Stimulated activated effector memory CD8-positive, alpha-beta T cell treated with anti-CD3 and anti-CD28 coated beads, Interleukin-12 subunit alpha, Interleukin-12 subunit beta, amount 100 ng/mL, for 72 hours (primary cell): Measurements from ENCODE around the gene VIL1.

Experiments used
- ATAC-seq: fragments of 150-1000 bp; cut with Tn5 transposase; 2 replicates; pipeline ENCODE4 v1.10.0; 2021
- DNase-seq, 2 donors: peaks; one replicate each; pipeline ENCODE4 v3.0.0; 2021 to 2022; ENCODE audit warnings: low spot score in 2 of 2
- H3K27ac Mint-ChIP-seq: one replicate; pipeline ENCODE4 v1.8.0; 2022; ENCODE audit warnings: mild to moderate bottlenecking, mixed read lengths
- H3K36me3 Mint-ChIP-seq: one replicate; pipeline ENCODE4 v1.8.0; 2022; ENCODE audit warnings: mild to moderate bottlenecking, mixed read lengths
- H3K4me1 Mint-ChIP-seq: one replicate; pipeline ENCODE4 v1.8.0; 2022; ENCODE audit warnings: mixed read lengths
- H3K4me3 Mint-ChIP-seq: one replicate; pipeline ENCODE4 v1.8.0; 2022; ENCODE audit warnings: mild to moderate bottlenecking, mixed read lengths
- H3K9me3 Mint-ChIP-seq: one replicate; pipeline ENCODE4 v1.8.0; 2022; ENCODE audit warnings: mixed read lengths

Gene VIL1

GRCh38 chr2:218437969-218438368, 19.0 kb downstream of the VIL1 start:
- H3K36me3 Mint-ChIP-seq, result peaks cover 5% of the 10 kb centered on the region
- no peak for ATAC-seq
- no peak overlapping the region for H3K27ac Mint-ChIP-seq

GRCh38 chr2:218438596-218438995, 19.7 kb downstream of the VIL1 start:
- DNase-seq (no peak), ATAC-seq (no peak)
- Mint-ChIP-seq H3K9me3 (no peaks in the 10 kb centered on the region), H3K4me3 (no peak overlapping the region), H3K36me3 (peaks cover 5% of the 10 kb centered on the region), H3K4me1 (peaks cover 10% of the 10 kb centered on the region), H3K27ac (no peak overlapping the region)

More at GRCh38 chr2:218437969-218438368, 19.0 kb downstream of the VIL1 start:
- DNase-seq, result no peak
- Mint-ChIP-seq H3K9me3 (no peaks in the 10 kb centered on the region), H3K4me1 (peaks cover 10% of the 10 kb centered on the region), H3K4me3 (no peak overlapping the region)

DNA sequence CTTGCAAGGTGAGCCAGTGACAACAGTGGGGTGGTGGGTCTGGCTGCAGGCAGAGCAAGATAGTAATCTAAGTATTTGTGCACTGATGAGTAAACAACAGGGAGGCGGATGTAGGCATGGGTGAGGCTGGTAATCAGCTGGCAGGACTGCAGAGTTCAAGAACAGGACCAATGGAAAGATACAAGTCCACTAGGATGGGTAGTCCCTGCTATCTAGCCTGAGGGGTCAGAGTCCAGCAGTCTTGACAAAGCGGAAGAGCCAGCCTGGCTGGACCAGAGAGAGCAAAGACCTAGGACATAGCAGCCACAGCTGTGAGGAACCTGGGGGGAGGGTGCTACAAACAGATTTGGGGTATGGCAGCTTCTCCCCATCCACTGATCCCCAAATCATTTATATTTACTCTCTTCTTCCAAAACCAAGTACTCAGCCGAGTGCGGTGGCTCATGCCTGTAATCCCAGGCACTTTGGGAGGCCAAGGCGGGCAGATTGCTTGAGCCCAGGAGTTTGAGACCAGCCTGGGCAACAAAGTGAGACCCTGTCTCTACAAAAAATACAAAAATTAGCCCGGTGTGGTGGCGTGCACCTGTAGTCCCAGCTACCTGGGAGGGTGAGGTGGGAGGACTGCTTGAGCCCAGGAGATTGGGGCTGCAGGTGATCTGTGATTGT, 25.9 kb downstream of the VIL1 start:
- peak overlapping the region; percentile 13 for H3K27ac Mint-ChIP-seq
- DNase-seq, result no peak
- ATAC-seq, result no peak
- H3K36me3 Mint-ChIP-seq, result peaks cover 38% of the 10 kb centered on the region
- H3K9me3 Mint-ChIP-seq, result no peaks in the 10 kb centered on the region
- peaks cover 4% of the 10 kb centered on the region for H3K4me1 Mint-ChIP-seq
- H3K4me3 Mint-ChIP-seq, result no peak overlapping the region

DNA sequence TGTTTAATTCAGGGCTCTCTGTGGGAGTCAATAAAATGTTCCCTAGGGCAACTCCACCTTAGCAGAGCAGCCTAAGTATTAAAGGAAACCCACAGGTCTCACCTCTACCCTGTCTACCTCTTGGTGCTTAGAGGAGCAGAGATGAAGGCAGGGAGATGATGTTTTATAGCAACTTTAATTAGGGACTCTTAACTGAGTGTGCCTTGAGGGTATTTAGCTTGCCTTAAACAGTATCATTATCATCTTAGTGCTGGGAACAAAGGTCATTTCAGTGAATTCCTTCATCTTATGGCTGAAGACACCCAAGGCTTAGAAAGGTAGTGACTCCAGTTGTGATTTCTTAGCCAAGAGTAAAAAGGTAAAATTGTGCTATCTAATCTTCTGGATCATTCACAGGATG, 26.7 kb downstream of the VIL1 start:
- Mint-ChIP-seq H3K4me3 (no peak overlapping the region), H3K4me1 (peaks cover 2% of the 10 kb centered on the region), H3K9me3 (no peaks in the 10 kb centered on the region), H3K27ac (peak overlapping the region; percentile 13), H3K36me3 (peaks cover 46% of the 10 kb centered on the region)
- no peak for ATAC-seq
- DNase-seq, result no peak

DNA sequence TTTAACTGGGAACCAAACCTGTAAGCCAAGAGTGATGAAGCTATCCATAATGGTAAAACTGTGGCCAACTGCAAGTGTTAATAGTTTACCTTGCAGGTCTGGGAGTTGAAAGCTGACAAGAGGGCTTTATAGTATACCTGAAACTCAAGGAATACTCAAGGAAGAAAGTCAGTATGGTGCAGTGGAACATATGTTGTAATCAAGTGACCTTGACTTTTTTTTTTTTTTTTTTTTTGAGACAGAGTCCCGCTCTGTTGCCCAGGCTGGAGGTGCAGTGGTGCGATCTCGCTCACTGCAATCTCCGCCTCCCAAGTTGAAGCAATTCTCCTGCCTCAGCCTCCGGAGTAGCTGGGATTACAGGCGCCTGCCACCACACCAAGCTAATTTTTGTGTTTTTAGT, 27.6 kb downstream of the VIL1 start:
- no peaks in the 10 kb centered on the region for H3K4me1 Mint-ChIP-seq
- no peaks in the 10 kb centered on the region for H3K9me3 Mint-ChIP-seq
- ATAC-seq (no peak), DNase-seq (no peak)
- peaks cover 52% of the 10 kb centered on the region for H3K36me3 Mint-ChIP-seq
- H3K27ac Mint-ChIP-seq, result no peak overlapping the region
- H3K4me3 Mint-ChIP-seq, result no peak overlapping the region

- no peaks in the 10 kb centered on the region for H3K4me1 Mint-ChIP-seq
- H3K36me3 Mint-ChIP-seq, result peaks cover 56% of the 10 kb centered on the region
- H3K4me3 Mint-ChIP-seq, result no peak overlapping the region
- no peak overlapping the region for H3K27ac Mint-ChIP-seq
- ATAC-seq (no peak), DNase-seq (no peak)
- no peaks in the 10 kb centered on the region for H3K9me3 Mint-ChIP-seq
Measured at GRCh38 chr2:218447072-218447471, 28.1 kb downstream of the VIL1 start.

DNA sequence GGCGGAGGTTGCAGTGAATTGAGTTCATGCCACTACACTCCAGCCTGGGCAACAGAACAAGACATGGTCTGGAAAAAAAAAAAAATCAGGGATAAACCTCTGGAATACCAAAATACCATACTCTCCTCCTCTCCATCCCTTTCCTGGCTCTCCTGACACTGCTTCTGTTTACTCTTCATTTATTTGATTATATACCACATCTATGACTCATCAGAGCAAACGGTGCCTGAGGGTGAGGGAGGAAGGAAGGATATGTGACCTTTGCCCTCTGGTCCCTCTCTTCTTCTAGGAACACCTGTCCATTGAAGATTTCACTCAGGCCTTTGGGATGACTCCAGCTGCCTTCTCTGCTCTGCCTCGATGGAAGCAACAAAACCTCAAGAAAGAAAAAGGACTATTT, 30.0 kb downstream of the VIL1 start:
- ATAC-seq (no peak), DNase-seq (no peak)
- H3K4me1 Mint-ChIP-seq, result no peaks in the 10 kb centered on the region
- no peak overlapping the region for H3K4me3 Mint-ChIP-seq
- peak overlapping the region; percentile 58 for H3K27ac Mint-ChIP-seq
- H3K36me3 Mint-ChIP-seq, result peaks cover 75% of the 10 kb centered on the region
- H3K9me3 Mint-ChIP-seq, result no peaks in the 10 kb centered on the region

- H3K27ac Mint-ChIP-seq, result no peak overlapping the region
- no peaks in the 10 kb centered on the region for H3K4me1 Mint-ChIP-seq
- H3K36me3 Mint-ChIP-seq, result peaks cover 95% of the 10 kb centered on the region
- ATAC-seq (no peak), DNase-seq (no peak)
- peaks cover 4% of the 10 kb centered on the region for H3K9me3 Mint-ChIP-seq
- H3K4me3 Mint-ChIP-seq, result no peak overlapping the region
Measured at GRCh38 chr2:218452079-218452478, 33.2 kb downstream of the VIL1 start.

- DNase-seq (no peak), ATAC-seq (no peak)
- peaks cover 100% of the 10 kb centered on the region for H3K36me3 Mint-ChIP-seq
- H3K4me1 Mint-ChIP-seq, result no peaks in the 10 kb centered on the region
- H3K9me3 Mint-ChIP-seq, result peaks cover 4% of the 10 kb centered on the region
- no peak overlapping the region for H3K4me3 Mint-ChIP-seq
- H3K27ac Mint-ChIP-seq, result no peak overlapping the region
Measured at GRCh38 chr2:218456849-218457248, 37.9 kb downstream of the VIL1 start.

DNA sequence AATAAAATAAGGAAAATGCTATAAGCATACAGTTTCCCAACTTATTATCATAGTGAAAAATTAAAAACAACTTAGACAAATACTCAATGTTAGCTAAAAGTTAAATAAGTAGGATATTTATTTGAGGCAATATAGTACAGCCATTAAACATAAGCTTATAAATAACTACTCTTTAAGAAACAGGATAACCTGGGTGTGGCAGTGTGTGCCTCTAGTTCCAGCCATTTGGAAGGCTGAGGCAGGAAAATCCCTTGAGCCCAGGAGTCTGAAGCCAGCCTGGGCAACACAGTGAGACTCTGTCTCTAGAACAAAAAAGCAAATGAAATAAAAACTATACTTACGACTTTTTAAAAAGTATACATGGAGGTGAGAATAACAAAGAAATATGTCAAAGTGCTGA, 39.7 kb downstream of the VIL1 start:
- Mint-ChIP-seq H3K4me1 (no peaks in the 10 kb centered on the region), H3K4me3 (no peak overlapping the region), H3K36me3 (peaks cover 100% of the 10 kb centered on the region), H3K9me3 (peaks cover 4% of the 10 kb centered on the region), H3K27ac (no peak overlapping the region)
- ATAC-seq, result no peak
- DNase-seq, result no peak

GRCh38 chr2:218465987-218466633, 47.2 kb downstream of the VIL1 start:
- Mint-ChIP-seq H3K4me3 (no peak overlapping the region), H3K27ac (peak overlapping the region; percentile 32), H3K36me3 (peaks cover 100% of the 10 kb centered on the region), H3K4me1 (peaks cover 5% of the 10 kb centered on the region), H3K9me3 (no peaks in the 10 kb centered on the region)
- ATAC-seq, result no peak
- DNase-seq, result no peak

DNA sequence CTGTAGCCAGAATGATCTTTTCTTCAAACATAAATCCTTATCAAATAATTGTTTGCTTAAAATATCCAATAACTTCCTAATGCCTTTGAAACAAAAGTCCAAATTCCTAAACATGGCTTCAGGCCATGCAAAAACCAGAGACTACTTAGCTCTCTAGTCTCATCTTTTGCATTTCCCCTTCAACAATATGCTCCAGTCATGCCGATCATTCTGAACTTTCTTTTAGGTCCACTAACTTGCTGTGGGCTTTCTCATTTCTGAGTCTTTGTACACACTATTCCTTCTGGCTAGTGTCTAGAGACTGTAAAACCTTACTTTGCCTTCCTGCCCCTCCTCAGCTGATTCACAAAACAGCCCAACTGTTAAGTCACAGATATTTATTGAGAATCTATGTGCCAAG, 51.5 kb downstream of the VIL1 start:
- no peaks in the 10 kb centered on the region for H3K9me3 Mint-ChIP-seq
- H3K4me3 Mint-ChIP-seq, result no peak overlapping the region
- no peak for DNase-seq
- H3K27ac Mint-ChIP-seq, result peak overlapping the region; percentile 39
- H3K36me3 Mint-ChIP-seq, result peaks cover 100% of the 10 kb centered on the region
- no peak for ATAC-seq
- peaks cover 12% of the 10 kb centered on the region for H3K4me1 Mint-ChIP-seq

DNA sequence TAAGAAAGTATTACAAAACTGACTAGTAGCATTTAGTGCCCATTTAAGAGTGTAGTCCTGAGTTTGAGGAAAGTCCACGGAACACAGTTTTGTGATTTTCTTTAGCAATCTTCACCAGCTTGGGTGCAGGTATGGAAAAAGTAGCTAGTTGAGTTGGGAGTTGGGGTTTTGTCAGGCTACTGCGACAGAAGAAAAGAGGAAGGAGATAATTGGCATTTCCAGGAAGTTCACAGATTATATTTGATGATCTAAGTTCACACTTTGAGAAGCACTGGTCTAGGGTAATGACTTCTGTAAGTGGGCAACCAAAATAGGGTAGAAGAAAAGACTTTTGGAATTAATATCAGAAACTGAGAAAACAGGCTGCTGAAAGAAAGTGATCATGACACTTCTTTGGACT, 52.1 kb downstream of the VIL1 start:
- H3K4me1 Mint-ChIP-seq, result peaks cover 12% of the 10 kb centered on the region
- no peaks in the 10 kb centered on the region for H3K9me3 Mint-ChIP-seq
- H3K4me3 Mint-ChIP-seq, result no peak overlapping the region
- peak overlapping the region; percentile 39 for H3K27ac Mint-ChIP-seq
- H3K36me3 Mint-ChIP-seq, result peaks cover 100% of the 10 kb centered on the region
- DNase-seq (no peak), ATAC-seq (peak; percentile 28)

GRCh38 chr2:218471982-218472381, 53.1 kb downstream of the VIL1 start:
- no peak overlapping the region for H3K4me3 Mint-ChIP-seq
- peaks cover 100% of the 10 kb centered on the region for H3K36me3 Mint-ChIP-seq
- ATAC-seq (no peak), DNase-seq (no peak)
- no peaks in the 10 kb centered on the region for H3K9me3 Mint-ChIP-seq
- peak overlapping the region; percentile 39 for H3K27ac Mint-ChIP-seq
- peaks cover 12% of the 10 kb centered on the region for H3K4me1 Mint-ChIP-seq

DNA sequence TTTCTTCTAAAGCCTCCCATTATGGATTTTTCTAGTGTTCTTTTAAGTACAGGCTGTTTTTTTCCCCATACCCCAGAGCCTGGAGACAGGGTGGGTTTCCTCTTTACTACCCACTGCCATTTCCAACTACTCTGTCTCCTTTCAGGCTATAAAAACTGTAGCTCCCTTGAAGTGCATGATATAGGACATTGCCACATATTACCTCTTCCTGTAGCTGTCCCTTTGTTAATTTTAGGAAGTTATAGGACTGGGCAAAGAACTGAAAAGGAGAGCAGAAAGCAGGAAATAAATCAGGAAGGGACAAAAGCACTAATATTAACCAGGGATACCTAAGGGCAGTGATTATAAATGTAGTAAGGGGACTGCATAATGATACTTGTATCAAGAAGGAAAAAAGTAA, 54.1 kb downstream of the VIL1 start:
- Mint-ChIP-seq H3K4me3 (no peak overlapping the region), H3K36me3 (peaks cover 100% of the 10 kb centered on the region), H3K9me3 (no peaks in the 10 kb centered on the region), H3K4me1 (peaks cover 12% of the 10 kb centered on the region), H3K27ac (no peak overlapping the region)
- ATAC-seq (no peak), DNase-seq (no peak)

- Mint-ChIP-seq H3K36me3 (peaks cover 100% of the 10 kb centered on the region), H3K4me1 (peaks cover 12% of the 10 kb centered on the region), H3K27ac (no peak overlapping the region), H3K9me3 (no peaks in the 10 kb centered on the region), H3K4me3 (no peak overlapping the region)
- DNase-seq, result no peak
- no peak for ATAC-seq
Measured at GRCh38 chr2:218474527-218474926, 55.6 kb downstream of the VIL1 start.
